ENCODE measurements around the gene MAP3K7CL. TPM values are rescaled to one million over a fixed set of nuclear protein-coding genes. Genes with fewer than 3 reads are reported as not detected.

The MAP3K7CL gene
- total RNA-seq, 1 experiment from 2014 or later, result 2.3 TPM

DNA sequence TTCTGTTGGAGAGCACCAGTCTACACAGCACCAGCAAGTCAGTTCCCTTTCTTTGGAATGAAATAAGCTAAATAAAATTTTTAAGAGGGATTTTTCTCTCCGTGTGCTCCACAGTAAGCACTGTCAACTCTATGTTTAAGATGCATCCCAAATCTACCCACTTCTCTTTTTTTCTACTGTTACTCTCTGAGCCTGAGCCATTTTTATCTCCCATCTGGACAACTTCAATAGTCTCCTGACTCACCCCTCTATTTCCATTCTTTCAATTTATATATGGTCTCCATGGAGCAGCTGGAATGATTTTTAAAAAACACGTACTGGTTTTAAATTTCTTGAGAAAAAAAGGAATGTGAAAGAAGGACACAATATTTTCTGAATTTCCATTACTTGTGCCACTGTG is 32.3 kb upstream of the MAP3K7CL start:
- no peak for DNase-seq
- Mint-ChIP-seq H3K27ac (ENCODE audit: unreplicated experiment) (no peak overlapping the region), H3K9me3 (ENCODE audit: low read depth, unreplicated experiment) (no peaks in the 10 kb centered on the region), H3K36me3 (ENCODE audit: insufficient read depth, unreplicated experiment) (no peaks in the 10 kb centered on the region), H3K4me3 (ENCODE audit: low read depth, unreplicated experiment) (no peak overlapping the region), H3K27me3 (ENCODE audit: unreplicated experiment) (no peaks in the 10 kb centered on the region), H3K4me1 (ENCODE audit: low read depth, unreplicated experiment) (no peaks in the 10 kb centered on the region)
- TF ChIP-seq, protein P1, sequence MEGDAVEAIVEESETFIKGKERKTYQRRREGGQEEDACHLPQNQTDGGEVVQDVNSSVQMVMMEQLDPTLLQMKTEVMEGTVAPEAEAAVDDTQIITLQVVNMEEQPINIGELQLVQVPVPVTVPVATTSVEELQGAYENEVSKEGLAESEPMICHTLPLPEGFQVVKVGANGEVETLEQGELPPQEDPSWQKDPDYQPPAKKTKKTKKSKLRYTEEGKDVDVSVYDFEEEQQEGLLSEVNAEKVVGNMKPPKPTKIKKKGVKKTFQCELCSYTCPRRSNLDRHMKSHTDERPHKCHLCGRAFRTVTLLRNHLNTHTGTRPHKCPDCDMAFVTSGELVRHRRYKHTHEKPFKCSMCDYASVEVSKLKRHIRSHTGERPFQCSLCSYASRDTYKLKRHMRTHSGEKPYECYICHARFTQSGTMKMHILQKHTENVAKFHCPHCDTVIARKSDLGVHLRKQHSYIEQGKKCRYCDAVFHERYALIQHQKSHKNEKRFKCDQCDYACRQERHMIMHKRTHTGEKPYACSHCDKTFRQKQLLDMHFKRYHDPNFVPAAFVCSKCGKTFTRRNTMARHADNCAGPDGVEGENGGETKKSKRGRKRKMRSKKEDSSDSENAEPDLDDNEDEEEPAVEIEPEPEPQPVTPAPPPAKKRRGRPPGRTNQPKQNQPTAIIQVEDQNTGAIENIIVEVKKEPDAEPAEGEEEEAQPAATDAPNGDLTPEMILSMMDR (IDR thresholded peaks at IDR 0.05; ENCODE audit: unreplicated experiment), result no peak
- intact Hi-C loops (cut with micrococcal nuclease; ENCODE audit: unreplicated experiment), result loop anchor here (5.0 kb wide), 1 partner anchor 44 kb away; no protein-coding TSS in a partner anchor
- CTCF ChIA-PET, result no interaction called here
- no TSS peak for BruUV-seq (replicated peaks)

DNA sequence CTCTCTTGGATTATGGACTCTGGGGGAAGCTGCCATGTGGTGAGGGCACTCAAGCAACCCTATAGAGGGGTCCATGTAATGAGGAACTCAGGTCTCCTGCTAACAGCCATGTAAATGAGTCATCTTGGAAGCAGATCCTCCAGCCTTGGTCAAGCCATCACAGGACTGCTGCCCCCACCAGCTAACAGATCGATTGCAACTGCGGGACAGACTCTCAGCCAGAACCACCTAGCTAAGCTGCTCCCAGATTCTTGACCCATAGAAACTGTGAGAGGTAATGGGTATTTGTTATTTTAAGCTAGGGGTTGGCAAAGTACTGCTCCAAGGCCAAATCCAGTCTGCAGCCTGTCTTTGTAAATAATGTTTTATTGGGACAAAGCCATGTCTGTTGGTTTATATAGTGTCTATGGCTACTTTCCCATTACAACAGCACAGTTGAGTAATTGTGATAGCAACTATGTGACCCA is 27.6 kb upstream of the MAP3K7CL start:
- TF ChIP-seq, protein P1 (IDR thresholded peaks at IDR 0.05; ENCODE audit: unreplicated experiment), result no peak
- intact Hi-C loops (cut with micrococcal nuclease; ENCODE audit: unreplicated experiment), result no loop called here
- Mint-ChIP-seq H3K27ac (ENCODE audit: unreplicated experiment) (no peak overlapping the region), H3K4me1 (ENCODE audit: low read depth, unreplicated experiment) (peaks cover 12% of the 10 kb centered on the region), H3K36me3 (ENCODE audit: insufficient read depth, unreplicated experiment) (no peaks in the 10 kb centered on the region), H3K27me3 (ENCODE audit: unreplicated experiment) (no peaks in the 10 kb centered on the region), H3K4me3 (ENCODE audit: low read depth, unreplicated experiment) (no peak overlapping the region), H3K9me3 (ENCODE audit: low read depth, unreplicated experiment) (no peaks in the 10 kb centered on the region)
- no TSS peak for BruUV-seq (replicated peaks)
- CTCF ChIA-PET, result no interaction called here
- no peak for DNase-seq

DNA sequence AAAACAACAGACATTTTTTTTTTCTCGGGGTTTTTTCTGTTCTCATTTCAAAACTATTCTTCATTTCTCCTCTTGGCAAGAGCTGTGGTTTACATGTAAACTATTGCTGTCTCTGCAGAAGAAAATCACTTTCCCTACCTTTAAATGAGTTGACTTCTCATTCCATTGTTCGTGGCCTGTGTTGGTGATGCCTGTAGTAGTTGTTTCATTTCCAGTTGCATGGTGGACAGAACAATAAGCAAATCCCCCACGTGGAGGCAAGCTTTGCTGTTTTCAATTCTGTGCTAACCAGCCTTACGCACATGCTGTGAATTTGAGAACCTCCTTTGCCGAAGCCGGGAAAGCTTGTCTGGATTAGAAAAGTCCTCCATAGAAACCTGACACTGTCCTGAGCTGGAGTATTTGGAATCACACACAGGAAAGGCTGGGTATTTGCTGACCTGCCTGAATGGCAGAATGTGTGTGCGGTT is 26.2 kb upstream of the MAP3K7CL start:
- no peaks in the 10 kb centered on the region for H3K9me3 Mint-ChIP-seq (ENCODE audit: low read depth, unreplicated experiment)
- no peaks in the 10 kb centered on the region for H3K27me3 Mint-ChIP-seq (ENCODE audit: unreplicated experiment)
- no peaks in the 10 kb centered on the region for H3K36me3 Mint-ChIP-seq (ENCODE audit: insufficient read depth, unreplicated experiment)
- H3K4me3 Mint-ChIP-seq (ENCODE audit: low read depth, unreplicated experiment), result no peak overlapping the region
- intact Hi-C loops (cut with micrococcal nuclease; ENCODE audit: unreplicated experiment), result no loop called here
- no peak overlapping the region for H3K27ac Mint-ChIP-seq (ENCODE audit: unreplicated experiment)
- no TSS peak for BruUV-seq (replicated peaks)
- no peak for DNase-seq
- peaks cover 12% of the 10 kb centered on the region for H3K4me1 Mint-ChIP-seq (ENCODE audit: low read depth, unreplicated experiment)
- CTCF ChIA-PET, result no interaction called here
- TF ChIP-seq, protein P1 (IDR thresholded peaks at IDR 0.05; ENCODE audit: unreplicated experiment), result no peak

DNA sequence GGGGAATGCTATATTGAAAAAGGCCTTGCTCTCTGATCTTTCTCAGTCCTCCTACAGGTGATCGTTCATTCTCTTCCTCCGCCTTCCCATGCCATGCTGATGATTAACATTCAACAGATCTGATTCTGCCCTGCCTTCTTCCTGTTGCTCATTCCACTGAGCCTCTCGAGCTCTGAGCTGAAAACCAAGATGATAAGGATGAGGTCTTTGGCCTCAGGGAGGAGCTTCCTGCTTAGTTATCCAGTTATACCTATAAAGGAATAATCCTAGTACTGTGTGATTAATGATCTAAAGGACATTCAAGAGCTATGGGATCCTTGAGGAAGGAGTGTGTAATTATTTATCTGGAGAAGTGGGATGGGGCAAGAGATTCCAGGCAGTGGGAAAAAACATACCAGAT is 25.2 kb upstream of the MAP3K7CL start:
- Mint-ChIP-seq H3K9me3 (ENCODE audit: low read depth, unreplicated experiment) (no peaks in the 10 kb centered on the region), H3K27ac (ENCODE audit: unreplicated experiment) (no peak overlapping the region), H3K27me3 (ENCODE audit: unreplicated experiment) (no peaks in the 10 kb centered on the region), H3K36me3 (ENCODE audit: insufficient read depth, unreplicated experiment) (no peaks in the 10 kb centered on the region), H3K4me3 (ENCODE audit: low read depth, unreplicated experiment) (no peak overlapping the region), H3K4me1 (ENCODE audit: low read depth, unreplicated experiment) (peaks cover 12% of the 10 kb centered on the region)
- intact Hi-C loops (cut with micrococcal nuclease; ENCODE audit: unreplicated experiment), result no loop called here
- TF ChIP-seq, protein P1 (IDR thresholded peaks at IDR 0.05; ENCODE audit: unreplicated experiment), result no peak
- CTCF ChIA-PET, result interaction anchor here (0.5 to 1.3 kb wide), 3 partner anchors 10 to 583 kb away, joined by 3 to 4 read pairs (median 3); no protein-coding TSS in a partner anchor
- DNase-seq, result no peak
- no TSS peak for BruUV-seq (replicated peaks)

All from Calu3 (cell line).